Activated effector memory CD4-positive, alpha-beta T cell treated with anti-CD3 and anti-CD28 coated beads, Interleukin-2, amount 50 U/mL, for 16 hours (primary cell): ENCODE measurements around the gene ZNF366.
"Not testable (repeated sequence)": the region's sequence is repeated elsewhere in the genome, so short reads cannot be mapped to it uniquely, and the experiment has no call there.

Experiments
- DNase-seq: peaks from one replicate; pipeline ENCODE4 v3.0.0-alpha.2; 2020

ZNF366 gene

DNA sequence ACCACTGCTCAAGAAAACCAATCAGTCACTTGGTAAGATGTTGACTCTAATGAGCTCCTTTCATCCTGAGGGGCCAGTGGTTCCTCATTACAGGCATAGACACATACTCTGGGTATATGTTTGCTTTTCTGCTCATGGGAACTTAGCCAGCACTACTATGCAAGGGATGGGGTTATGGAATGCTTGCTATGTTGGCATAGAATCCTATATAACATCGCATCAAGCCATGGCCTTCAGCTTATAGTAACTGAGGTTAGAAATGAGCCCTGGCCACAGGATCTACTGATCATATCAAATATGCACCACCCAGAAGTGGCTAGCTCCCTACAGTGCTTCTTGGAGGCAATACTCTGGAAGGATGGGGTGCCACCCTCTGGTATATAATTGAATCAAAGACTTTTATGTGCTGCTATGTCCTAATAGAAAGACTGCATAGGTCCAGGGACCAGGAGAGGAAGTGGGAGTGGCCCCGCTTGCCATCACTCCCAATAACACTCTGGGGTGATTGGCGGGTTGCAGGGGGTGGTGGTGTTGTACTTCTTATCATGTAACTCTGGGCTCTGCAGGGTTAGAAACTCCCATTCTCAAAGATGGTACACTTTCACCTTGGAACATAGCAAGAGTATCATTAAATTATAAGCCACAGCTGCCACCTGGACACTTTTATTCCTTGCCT is 70.3 kb downstream of the ZNF366 start:
- no peak for DNase-seq

DNA sequence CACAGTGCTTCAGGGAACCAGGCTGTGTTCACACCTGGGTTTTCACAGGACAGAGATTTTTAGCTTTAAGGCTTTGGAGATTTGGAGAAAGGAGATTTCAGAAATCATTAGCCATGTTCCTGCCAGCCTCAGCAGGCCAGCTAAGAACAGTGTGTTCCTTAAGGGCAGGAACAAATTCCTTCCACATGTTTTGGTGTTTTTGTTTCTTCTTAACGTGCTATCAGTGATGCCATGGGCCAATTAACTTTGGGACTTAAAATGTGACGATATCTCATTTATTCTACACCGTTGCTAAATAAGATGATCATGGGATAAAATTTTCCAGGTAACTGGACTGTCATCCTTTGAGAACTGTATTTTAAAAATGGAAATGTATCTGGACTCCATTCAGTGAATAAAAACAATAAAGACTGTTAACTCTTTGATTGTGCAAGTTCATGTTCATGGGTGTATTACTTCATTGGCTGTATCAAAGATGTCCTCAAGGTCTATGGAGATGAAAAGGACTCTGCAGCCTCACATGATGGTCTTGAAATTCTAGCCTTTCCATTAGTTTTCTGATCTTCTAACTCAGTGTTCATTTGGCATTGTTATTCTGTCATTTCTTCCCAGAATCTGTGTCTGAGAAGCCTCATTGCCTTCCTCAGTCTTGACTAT is 72.3 kb downstream of the ZNF366 start:
- no peak for DNase-seq

DNA sequence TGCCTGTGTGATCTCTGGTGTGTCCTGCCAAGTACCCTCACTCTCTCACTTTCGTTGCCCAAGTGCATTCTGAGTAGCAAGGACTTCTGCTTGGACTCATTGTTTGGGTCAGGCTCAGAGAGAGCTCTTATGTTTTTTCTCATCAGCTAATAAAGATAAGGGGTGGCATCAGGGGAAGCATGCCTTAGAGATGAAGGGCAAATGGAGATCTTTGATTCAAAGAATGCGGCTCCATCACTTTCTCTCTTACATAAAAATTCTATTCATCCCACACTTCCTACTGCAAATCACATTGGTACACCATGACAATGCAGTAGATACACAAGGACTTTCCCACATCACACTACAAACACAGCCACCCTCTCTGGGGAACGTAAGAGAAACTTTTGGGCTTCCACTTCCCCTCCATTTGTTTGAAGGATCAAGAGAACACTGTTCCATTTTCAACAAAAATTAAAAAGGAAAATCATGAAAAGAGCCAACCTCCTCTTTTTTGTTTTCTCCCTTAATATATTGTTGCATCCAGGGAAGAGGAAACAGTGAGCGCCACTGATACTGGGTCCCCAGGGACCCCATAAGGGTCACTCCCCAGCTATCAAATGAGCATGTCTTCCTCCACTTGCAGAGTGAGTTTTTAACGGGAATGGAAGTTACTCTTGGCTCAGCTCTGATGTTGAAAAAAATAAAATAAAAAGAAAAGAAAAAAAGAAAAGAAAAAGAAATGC is 73.0 kb downstream of the ZNF366 start:
- DNase-seq = no peak

DNA sequence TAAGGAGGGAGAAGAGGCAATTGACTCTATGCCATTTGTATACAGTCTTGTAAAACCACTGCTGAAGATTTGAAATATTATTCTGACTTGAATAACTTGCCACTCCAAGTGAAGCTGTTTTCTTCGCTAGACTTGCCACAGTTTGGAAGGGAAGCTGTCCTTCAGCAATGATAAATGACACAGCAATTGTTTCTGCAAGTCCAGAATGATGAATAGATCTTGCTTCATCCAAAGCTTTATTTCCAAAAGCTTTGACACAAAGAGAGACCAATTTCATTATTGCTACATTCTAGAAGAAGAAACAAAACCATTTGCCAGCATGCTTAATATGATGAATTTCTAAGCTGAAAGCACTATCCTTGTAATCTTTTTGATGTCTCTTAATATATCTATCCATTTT is 73.7 kb downstream of the ZNF366 start:
- DNase-seq = no peak

DNA sequence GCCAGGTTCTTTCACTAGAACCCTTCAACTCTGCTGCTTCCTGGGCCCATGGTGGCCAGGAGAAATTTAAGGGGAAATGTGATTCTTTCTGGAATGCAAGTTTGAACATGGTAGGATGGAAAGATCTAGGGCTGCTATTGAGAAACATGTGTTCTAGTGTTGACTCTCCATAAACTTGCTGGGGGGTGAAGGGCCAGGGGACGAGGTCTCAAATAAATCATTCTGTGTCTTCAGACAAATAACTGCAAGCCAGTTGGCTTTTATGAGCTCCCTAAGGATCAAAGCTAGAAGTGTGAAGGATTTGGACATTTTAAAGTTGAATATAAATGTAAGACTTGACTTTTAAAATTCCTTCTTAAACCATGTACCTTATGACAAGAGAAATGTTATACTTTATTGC is 78.5 kb downstream of the ZNF366 start:
- DNase-seq = no peak

DNA sequence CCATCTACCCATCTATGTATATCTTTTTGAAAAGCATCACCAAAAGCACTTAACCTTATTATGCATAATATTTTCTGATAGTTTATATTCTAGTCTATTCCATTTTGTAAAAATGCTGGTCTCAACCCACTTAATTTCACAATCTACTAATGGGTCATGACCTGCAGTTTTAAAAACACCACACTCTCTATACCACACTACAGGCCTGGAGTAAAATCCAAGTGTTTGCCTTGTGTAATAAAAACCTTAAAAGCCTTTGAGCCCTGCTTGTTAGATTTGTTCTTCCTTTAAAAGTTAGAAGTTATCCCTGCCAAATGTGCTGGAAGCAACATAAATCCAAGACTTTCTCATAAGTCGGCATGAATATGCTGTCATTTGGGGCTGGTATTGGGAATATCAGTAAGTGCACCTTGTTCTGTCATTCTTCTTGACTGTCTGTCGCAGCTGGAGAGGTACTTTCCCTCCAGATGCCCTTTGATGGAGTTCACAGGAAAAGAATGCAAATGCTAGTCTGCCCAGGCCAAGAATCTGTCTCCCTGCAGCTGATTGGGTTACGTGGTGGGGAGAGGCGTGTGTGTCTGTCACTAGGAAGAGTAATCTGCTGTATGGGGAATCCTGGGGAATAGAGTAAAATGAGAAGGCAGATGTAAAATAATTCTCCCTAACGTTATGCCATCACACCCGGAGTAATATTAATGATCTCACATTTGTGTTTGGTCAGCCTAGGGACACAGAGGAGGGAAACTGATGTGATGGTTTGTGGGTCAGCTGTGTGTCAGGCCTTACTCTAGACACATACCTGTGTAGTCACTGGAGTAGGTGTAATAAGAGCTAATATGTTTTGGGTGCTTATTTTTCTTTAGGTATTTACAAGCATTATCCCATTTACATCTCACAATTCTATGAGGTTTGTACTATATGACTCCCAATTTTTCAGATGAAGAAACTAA is 79.4 kb downstream of the ZNF366 start:
- DNase-seq = no peak

DNA sequence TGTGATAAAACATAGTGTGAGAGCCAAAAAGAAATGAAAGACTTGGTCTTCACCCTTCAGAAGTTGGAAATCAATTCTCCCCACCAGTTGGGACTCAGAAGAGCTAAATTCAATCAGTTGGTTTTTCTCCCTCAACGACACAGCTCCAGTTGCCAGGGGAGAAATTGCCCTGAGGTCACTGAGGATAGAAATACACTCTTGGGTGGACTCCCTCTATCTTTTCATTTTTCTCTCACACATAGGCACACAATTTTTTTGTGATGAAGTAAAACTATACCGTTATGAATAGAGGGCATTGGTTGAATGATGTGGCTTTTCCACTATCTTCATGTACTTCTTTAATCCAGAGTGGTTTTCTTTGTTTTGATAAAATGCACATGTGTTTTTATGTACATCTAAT is 80.2 kb downstream of the ZNF366 start:
- DNase-seq = no peak

DNA sequence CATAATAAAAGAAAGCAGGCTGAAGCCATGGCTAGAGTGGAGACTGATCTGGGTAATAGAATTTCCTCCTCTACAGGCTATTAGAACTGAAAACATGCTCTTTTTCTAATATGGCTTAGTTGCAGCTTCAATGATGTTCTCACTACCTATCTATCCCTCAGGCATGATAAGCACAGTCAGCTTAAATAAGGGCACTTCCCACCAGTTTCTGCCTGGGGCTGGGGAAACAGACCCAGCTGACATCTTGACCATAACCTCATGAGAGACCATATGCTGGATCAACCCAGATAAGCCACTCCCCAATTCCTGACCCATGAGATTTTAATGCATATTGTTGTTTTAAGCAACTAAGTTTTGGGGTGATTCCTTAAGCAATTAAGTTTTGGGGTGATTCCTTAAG is 81.2 kb downstream of the ZNF366 start:
- DNase-seq = no peak

DNA sequence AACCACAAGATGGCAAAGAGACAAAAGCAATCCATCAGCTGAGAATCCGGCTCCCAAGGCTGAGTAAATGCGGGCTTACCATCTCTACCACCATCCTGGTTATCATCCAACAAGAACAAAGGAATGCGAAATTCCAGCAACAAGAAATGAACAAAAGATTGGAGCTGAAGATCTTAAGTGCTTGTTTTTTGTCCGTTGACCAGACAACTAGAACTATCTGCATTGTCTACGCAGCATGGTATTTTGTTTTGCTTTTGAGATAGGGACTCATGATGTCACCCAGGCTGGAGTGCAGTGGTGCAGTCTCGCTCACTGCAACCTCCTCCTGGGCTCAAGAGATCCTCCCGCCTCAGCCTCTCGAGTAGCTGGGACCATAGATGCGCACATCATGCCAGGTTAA is 88.9 kb downstream of the ZNF366 start:
- no peak for DNase-seq

DNA sequence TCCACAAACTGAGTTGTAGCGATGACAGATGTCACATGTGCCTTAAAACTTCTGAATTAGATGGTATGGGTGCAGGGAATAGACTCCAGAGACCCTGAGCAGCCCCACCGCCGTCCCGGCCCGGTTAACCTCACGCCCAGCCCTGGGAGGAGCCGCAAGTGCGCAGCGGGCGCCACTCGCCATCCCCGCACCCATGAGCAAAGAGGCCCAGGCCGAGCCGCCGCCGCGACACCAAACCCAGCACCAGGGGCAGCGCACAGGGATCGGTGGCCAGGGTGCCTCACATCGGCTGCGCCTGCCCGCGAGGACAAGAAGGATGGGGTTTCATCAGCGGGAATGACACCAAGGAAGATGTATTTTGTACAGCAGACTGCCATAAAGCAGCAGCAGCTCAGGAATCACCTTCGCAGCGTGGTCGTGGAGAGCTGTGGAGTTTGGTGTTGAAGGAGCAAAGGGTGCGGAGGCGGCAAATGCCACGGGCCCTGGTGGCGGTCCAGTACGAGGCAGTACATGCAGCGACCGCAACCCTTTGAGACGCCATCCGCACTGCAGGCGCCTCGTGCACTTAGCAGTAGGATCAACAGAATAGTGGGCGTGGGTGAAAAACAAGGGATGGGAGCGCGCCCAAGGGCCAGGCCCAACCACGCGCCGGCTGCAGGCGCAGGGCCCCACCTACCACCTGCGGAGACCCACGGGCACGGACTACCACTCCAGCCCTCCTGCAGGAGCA is 89.7 kb downstream of the ZNF366 start:
- DNase-seq = no peak

DNA sequence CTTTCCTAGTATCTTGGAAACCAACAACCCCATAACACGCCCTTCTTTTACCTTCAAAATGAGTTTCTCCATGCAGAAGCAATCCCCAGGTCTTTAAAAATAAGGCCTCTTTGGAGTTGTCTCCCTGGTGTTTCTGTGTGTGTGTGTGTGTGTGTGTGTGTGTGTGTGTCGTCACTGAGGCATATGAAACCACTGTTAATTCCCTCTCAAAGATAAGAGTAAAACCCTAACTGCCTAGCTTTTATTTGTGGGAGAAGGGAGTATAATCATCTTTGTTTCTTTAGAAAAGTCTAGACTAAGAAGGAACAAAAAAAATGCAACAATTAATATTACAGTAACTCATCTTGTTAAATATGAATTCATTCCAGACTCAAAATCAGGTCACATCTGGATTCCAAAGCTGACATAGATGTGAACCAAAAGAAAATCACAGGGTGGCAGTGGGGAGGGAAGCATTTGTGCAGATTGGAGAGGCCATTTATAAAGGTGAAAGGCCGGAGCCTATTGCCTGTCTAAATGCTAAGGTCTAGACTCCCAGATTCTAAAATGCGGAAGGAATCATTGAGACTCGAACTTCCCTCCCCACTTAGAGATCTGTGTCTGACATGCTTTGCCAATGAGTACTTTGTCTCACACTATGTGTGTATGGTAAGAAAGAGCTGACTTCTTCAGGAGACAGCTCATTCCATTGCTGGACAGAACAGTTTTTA is 91.4 kb downstream of the ZNF366 start:
- DNase-seq = no peak

DNA sequence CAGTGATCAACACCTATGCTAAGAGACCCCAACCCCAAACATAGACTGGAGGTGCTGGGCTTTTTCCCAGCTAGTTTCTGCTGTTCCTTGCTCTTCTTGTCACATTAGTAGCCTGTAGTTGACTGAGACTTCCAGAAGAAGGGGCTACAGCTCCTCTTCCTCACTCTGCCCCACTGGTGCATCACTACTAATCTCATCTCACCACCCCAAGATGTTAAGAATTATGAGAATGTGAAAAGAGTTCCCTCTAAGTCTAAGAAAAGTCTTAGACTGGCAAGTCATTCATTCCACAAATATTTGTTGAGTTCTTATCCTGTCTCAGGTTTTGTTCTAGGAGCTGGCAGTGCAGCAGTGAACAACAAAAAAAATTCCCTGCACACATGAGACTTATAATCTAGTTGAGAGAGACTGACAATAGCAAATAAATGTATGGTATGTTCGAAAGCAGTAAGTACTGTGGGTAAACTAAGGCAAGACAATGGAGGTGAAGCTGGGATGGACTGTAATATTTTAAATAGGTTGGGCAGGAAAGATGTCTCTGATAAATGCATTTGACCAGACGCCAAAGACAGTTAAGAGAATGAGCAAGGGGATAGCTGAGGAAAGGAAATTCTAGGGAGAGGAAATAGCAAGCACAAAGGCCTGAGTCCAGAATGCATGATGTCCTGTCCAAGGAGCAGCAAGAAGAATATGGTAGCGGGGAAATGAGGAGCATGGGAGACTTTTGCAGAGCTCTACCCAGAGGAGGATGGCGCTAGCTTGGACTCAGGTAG is 94.7 kb downstream of the ZNF366 start:
- DNase-seq = no peak

DNA sequence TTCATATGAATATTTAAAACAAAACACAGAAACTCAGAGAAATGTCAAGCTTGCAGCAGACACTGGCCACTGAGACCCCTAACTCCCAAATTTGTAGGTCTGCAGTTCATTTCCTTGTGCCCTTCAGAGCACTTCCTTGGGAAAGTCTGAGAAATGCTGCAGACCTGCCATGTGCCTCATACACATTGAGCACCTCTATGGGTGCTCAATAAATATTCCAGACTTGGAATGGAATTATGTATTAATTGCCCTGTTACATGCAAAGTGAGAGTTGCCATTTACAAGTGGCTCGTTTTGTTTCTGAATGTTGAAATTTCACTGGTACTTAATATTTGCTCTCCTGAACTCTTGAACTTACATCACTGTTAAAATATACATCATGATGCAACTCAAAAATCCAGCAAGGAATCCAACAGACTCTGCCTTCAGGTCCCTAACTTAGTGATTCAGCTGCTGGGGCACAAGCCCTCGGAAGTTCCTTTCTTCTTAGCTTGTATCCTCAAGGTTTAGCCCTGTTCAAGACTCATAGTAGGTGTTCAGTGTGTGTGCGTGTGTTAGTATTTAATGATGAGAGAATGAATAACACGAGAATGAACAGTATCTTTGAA is 96.4 kb downstream of the ZNF366 start:
- DNase-seq = no peak

DNA sequence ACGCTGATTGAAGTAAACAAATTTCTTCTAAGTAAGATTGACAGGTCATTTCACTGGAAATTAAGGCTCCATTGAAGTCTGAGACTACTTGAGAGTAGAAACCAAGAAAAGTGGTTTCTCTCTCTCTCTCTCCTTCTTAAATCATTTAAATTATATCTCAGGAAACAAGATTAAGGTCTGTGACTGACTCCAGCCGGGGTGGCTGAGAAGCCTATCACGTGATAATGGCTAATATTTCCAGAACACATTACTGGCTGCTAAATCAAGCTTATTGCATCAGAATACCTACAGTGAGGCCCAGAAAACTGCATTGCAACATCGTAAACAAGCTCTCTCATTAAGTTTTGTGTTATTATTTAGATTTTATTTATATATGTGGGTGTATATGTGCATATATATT is 98.6 kb downstream of the ZNF366 start:
- no peak for DNase-seq

DNA sequence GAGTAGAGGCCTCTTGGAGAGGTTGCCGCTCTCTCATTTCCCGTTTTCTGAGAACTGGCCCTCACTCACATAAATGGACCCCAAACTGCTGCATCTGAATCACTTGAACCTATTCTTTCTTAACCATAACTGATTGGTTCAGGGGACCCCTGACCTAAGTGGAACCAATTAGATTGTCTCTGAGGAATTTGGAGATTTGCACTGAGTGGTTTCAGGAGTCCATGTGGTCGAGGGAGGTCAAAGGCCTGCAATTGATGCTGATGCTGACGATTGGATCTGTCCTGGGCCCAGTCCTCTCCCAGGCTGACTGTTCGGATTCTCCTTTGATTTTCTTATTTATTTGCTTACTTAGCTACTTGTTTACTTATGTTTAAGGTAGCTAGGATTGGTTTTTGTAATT is 99.1 kb downstream of the ZNF366 start:
- no peak for DNase-seq

DNA sequence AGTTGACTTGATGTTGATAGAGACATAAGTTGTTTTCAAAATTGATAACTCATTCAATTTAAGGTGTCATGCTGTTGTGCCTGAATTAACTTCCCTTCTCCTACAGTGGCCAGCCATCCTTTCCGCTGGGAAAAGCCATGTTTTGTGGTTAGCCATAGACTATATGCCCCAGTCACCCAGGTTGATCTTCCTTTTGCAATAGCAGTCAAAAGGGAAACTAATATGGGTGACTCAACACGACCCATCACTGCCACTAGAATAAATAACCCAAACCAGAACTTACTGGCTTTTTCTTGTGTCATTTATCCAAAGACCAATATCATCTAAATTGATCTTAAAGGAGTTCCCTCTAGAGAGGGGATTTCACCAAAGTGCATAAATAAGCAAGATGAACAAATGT is 99.7 kb downstream of the ZNF366 start:
- DNase-seq = no peak

DNA sequence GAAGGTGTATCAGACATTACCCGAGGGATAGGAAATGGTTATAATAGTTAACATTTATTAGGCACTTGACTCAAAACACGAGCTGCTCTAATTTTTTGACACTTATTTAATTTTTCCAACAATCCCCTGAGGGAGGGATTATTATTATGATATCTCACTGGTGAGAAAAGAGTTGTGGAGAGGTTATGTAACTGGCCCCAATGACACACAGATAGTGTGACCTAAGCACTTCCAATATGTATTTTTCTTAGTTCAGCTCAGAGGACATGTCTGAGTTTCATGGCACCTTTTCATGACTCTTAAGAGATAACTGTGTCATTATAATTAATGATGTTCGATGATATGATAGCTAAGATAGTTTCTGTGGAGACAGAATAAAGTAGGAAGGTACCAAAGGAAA is 100.1 kb downstream of the ZNF366 start:
- DNase-seq = no peak

DNA sequence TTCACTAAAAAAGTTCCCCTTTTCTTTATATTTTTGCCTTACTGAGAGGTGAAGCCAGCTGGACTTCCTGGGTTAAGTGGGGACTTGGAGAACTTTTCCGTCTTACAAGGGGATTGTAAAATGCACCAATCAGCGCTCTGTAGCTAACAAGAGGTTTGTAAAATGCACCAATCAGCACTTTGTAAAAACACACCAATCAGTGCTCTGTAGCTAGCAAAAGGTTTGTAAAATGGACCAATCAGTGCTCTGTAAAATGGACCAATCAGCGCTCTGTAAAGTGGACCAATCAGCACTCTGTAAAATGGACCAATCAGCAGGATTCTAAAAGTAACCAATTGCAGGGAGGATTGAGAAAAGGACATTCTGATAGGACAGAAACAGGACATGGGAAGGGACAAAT is 102.4 kb downstream of the ZNF366 start:
- not testable (repeated sequence) for DNase-seq

DNA sequence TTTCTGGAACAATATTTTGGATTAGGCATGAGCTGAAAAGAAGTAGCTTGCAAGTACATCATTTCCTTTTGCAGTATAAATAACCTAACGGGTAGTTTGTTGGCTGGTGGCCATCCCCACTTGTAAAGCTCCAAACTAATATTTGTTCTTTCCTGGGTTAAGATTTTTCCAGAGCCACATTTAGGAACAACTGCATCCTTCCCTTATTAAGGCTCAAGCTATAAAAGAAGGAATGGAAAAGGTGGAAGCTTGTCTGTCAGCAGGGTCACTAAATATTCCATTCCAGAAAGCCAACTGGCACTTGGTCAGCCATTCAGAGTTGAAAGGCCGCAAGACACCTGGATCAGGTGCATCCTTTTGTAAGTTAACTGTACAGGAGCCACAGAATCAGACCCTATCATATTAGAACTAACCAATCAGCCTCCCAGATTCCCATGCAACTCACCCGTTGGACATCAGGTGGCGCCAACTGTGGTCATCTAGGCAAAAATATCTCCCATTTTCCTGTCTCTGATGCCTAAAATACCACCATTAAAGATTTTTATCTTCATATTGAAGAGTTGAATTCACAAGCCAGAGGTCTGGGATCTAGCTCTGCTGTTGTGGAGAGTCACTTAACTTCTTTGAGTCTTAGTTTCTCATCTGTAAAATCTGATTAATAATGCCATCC is 104.1 kb downstream of the ZNF366 start:
- no peak for DNase-seq

DNA sequence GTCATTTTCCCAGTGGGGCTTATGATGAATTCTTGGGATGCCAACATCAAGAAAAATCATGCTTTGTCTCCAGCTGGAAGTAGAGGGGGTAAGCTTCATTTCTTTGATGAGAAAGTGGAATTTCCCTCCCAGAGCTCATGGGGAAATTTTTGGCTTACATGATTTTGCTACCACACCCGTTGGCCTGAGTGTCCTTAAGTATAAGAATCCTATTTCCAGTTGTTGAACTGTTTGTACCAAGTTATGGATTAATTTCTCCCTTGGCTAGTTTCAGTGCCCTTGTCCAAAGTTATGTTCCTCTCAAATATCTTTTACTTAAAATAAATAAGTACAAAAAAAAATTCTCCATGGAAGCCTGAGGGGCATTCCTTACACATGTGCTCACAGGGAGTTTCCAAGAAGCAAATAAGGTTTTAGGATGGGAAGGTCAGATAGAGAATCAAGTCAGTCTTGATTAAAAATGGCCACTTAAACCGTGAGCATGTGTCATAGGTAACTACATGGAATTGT is 104.8 kb downstream of the ZNF366 start:
- DNase-seq = no peak
